GM18867 (cell line): ENCODE measurements around the gene FNDC7.
"Not testable (repeated sequence)": the region's sequence is repeated elsewhere in the genome, so short reads cannot be mapped to it uniquely, and the experiment has no call there.

Experiments
- ATAC-seq: cut with Tn5 transposase; IDR thresholded peaks from one replicate; pipeline ENCODE4 v1.9.1; 2021; ENCODE audit warnings: mild to moderate bottlenecking, moderate library complexity; ENCODE audit not compliant: unreplicated experiment

FNDC7 gene

GRCh38 chr1:108699375-108700332 lies 13.1 kb upstream of the FNDC7 start:
- ATAC-seq: no peak

GRCh38 chr1:108701176-108701849 lies 11.4 kb upstream of the FNDC7 start:
- no peak for ATAC-seq

GRCh38 chr1:108702109-108702508 lies 10.6 kb upstream of the FNDC7 start:
- ATAC-seq: not testable (repeated sequence)

- no peak for ATAC-seq
Observed at GRCh38 chr1:108703939-108704338, 8.8 kb upstream of the FNDC7 start.

DNA sequence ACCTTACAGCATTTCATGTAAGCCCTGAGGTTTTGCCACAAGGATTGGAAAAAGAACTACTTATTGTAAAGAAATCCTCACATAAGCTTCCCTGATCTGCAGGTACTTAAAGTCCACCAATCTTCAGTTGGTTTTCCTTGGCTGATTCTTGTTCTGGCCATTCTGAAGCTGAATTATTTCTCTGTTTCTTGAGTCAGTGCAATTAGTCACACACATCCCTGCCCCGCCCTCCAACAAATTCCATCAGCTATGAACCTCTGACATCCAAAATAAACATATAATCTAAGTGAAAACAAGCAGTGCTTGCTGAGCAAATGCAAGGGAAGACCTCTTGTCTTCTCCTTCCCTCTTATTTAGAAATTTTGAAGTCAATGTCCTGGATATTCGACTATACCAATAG lies 8.2 kb upstream of the FNDC7 start:
- no peak for ATAC-seq

DNA sequence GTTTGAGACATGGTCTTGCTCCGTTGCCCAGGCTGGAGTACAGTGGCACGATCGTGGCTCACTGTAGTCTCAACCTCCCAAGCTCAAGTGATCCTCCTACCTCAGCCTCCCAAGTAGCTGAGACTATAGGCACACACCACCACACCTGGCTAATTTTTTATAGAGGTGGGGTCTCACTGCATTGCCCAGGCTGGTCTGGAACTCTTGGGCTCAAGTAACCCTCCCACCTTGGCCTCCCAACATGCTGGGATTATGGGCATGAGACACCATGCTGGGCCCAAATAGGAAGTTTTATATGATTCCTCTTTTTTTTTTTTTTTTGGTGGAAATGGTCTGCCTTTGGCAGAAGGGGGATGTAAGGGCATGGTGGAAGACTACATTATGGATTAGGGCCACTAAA lies 6.1 kb upstream of the FNDC7 start:
- no peak for ATAC-seq

DNA sequence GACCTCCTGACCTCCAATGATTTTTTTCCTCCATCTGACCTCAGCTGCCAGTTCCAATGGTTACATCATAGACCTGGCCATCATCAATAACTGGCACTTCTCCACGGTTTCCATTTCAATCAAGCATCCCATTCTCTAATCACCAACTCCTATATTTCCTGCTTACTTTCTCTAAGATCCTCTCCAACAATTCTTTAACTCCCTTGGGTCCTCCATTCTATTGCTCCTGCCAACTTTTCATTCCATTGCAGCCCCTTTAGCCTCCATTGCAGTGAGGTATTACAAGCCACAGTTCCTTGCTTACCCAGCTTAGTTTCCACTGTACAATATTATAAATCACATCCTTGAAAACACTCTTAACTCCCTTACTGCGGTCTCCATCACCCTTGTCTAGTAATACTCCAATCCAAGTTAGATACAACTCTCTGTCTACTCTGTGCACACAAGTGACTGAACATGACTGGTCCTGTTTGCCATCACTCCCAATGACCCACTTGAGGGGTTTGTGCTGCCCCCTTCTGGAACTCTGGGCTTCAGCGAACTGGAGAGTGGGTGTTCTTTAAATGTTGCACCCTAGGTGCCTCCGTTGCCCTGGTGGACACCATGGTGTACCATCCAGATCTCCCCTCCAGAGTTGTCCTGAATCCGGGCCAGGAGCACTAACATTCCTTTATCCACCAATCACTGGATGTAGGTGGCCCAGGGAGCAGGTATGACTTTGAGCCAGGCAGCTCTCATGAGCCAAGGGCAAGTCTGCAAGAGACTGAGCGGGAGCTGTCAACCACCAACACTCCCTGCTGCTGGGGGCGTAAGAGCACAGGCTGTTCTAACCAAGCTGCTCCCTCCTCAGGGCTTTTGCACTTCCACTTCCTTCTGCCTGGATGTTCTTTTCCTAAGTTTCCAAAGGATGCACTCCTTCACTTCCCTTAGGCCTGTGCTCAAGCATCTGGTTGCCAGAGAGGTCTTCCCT lies 3.7 kb upstream of the FNDC7 start:
- ATAC-seq: no peak

DNA sequence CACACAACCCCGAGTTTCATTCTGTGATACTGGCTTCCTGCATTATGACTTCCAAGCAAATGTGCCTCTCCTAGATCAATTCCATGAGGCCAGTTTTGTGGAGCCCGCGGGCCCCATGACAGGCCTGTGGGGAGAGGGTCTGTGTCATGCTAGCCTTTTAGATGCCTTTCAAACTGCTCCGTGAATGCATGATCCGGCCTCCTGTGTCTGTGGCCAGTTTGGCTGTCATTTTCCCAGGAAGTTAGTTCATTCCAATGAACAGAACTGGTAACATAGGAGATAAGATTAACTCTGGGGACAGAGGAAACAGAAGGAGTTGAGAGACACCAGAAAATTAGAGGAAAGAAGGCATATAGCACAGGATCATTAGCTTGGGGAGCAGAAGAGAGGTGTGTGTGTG lies 3.2 kb downstream of the FNDC7 start:
- ATAC-seq: no peak

DNA sequence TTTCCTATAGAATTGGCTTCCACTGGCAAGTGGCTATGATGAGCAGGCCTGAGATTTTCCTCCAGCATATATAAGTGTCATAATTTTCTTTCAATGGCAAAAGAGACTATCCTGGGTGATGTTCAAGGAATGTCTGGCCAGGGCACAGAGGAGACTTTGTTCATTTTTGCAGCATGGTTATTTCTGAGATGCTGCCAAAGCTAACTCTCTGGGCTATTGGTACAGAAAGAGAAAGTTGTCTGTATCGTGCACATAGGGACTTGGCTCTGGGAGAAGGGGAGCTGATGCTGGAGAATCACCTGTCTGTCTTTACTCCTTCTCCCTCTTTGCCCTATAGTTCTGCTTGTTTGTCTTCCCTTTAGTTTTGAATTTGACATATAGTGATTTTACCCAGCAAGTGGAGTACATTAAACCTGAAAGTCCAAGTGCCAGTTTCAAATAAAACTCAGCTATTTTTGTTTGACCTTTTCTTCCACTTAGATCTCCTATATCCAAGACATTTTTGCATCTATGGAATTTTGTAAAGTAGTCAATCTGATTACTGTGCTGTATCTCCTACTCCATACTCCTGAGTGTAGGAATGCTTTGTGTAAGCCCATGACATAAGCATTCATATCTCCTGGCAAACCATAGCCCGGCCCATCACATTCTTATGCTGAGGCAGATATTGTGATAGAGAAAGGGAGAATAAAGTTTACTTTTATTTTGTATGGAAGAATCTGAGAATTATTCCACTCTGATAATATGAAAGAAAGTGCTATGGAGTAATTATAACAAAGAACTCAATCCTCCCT lies 3.9 kb downstream of the FNDC7 start:
- no peak for ATAC-seq

- ATAC-seq: no peak
Observed at GRCh38 chr1:108717774-108718316, 5.1 kb downstream of the FNDC7 start.

DNA sequence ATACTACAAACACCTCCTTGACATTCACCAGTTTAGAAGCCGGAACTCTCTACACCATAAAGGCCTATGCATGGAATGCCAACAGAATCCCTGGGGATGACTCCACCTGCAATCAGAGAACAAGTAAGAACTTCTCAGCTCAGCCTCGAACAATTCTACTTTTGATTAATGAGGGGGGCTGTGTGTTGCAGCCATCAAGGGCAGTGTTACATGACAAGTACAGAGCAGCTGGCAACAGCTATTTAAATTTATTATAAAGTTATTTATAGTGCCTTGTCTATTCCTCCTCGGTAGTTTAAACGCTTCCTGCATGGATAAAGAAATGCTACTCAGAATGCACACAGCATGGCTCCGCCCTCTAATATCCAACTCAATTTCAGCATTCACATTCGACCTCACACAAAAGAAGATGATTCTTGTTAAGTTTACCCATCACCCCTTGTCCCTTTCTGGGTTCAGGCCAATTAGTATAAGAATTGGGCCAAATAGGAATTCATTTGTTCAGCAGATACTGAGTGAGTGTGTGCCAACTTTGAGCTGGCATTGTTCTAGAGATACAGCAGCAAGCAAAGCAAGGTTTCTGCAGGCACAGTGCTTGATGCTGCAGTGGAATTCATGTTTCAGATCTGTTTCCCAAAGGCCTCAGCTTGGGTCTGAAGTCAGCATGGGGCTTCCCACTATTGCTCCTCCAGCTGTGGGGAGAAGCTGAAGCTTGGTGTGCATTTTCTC lies 6.4 kb downstream of the FNDC7 start:
- no peak for ATAC-seq

DNA sequence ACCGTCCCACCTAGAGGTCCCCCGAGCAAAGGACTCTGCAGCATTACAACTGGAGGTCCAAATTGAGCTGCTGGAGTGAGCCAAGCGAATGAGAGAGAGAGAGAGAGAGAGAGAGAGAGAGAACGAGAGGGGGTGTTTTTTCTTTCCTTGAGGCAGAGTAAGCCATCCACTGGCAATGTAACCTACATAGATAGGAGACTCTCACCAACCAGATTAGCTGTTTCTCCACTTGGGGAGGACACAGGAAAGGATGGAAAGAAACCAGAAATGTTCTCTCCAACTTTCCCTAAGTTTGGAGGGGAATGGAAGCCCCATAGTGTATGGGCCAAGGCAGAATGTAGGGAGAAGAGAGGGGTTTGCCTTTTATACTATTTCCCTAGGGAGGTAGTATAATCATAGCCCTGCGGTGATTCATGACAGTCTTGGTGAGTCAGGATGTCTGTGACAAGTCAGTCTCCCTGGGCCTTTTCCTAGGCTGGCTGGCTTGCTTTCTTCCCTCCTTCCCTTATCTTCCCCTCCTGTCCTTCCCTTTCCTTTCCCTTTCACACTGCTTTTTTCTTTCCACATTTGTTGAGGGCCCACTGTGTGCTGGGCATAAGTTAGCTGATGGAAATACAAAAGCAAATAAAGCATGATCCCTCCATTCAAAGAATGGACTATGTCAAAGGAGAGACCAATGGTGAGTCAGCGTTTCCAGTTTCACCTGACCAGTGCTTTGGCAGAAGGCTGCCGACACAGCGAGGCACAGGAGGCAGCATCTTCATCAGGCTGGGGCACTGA lies 7.1 kb downstream of the FNDC7 start:
- no peak for ATAC-seq

DNA sequence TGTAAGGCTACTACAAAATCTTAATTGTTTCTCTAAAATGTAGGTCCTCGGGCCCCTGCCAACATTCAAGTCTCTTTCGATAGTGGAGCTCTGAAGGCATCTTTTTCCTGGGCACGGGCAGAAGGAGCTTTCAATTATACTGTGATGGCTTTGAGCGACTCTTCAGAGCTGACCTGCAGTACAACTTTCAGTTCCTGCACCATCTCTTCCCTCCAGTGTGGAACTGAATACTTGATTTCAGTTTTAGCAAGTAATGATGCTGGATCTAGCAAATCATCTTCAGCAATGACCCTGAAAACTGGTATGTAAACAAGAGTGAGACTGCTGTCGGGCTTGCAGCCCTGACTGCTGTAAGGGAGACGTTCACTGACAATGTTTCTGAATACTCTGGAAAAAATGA lies 9.6 kb downstream of the FNDC7 start:
- ATAC-seq: no peak

DNA sequence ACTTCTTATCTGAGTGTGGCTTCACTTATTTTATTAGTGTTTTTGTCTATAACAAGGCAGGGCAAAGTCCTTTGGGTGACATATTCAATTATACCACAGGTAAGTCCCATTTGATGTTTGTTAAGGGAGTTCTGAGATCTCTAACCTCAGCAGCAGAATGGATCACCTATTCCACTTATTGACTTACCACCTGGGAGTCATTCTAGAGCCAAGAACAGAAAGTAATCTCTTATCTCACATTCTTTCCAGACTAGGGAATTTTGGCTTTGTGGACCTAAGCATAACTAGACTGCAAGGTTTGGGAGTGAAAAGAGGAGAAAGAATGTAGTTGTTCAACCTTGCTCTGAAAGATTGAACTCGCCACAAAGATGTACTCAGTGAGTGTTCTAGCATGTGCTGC lies 13.2 kb downstream of the FNDC7 start:
- ATAC-seq: no peak

DNA sequence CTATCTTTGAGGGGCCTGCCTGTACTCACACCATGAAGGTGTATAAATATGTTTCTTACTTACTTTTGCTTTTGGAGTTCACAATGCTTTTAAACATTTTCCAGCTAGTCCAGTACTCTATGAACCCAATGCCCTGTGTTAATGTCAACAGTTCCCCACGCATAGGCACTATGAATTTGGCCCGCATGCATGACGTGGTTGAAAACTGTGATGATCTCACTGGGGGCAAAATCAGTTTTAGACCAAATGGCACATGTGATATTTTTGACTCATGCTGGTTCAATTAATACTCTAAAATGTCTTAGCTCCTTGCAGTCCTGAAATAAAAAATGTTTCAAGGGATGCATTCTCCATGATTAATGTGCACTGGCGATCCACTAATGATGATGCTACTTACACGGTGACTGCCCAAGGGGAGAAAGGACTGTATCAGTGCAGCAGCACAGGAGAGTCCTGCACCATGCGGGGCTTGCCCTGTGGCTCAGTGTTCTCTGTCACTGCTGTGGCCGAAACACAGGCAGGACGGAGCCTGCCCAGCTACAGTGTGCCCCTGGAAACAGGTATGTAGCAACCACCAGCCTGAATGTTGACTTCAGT lies 15.7 kb downstream of the FNDC7 start:
- no peak for ATAC-seq

DNA sequence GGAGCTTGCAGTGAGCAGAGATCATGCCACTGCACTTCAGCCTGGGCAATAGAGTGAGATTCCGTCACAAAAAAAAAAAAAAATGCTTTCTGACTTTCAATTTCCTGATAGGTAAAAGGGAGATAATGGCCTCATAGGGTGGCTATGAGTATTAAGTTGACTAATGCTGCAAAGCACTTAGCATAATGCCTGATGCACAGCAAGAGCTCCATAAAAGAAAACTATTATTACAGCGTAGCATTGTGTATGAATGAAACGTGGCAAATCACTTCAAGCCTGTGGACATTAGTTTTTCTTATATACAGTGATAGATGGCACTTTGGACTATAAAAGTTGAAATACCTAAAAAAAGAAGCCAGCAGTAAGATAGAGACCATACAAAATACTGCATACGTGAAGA lies 16.8 kb downstream of the FNDC7 start:
- ATAC-seq: no peak

DNA sequence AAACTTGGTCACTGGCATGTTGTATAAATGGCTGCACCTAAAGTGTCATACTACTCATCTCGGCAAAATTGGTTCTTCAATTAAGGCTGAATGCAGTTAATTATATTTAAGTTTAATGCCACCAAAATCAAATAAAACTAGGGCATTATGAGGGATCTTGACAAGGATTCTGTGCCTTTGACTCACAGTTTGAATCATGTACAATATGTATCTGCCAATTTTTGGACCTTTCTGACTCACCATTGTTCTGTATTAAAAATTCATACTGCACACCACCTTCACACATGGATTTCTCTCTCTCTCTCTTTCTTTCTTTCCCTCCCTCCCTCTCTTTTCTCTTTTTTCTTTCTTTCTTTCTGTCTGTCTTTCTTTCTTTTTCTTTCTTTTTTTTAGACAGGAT lies 19.7 kb downstream of the FNDC7 start:
- ATAC-seq: no peak

DNA sequence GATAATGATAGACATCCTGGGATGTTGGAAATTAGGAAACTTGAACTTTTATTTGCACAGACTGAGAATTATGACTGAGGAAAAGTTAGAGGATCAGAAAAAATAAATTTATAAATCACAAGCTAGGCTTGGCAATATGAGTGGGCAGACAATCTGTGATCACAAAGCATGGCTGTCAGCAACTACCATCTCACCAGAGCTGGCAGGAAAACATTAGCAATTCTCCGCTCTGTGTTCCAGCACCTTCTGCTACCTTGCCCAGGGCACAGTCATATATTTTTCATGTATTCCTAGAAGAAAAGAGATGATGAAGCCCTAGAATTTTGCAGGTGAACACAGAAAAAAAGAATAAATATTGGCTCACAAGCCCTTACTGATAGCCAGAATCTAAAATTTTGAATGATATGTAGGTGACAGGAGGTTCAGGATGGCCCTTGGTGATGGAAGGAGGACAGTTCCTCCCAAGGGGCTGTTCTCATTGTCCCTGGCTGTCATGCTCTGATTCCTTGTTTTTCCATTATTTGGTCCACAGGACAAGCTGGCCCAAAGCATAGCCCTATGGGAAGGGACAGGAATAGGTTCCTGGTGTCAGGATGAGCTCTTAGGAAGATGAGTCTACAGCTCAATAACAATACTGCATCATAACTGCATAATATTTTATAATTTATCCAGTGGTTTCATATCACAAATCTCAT lies 21.6 kb downstream of the FNDC7 start:
- no peak for ATAC-seq
